HL-60 (cell line): Measurements from ENCODE around the gene DEFB127.

Experiments used
- DNase-seq, 2 experiments: peaks; one replicate each; pipeline ENCODE4 v3.0.0-alpha.2; 2010 to 2020; ENCODE audit warnings: low read depth in 1 of 2, low spot score in 1 of 2
- H3K27ac ChIP-seq: fragments of 250-450 bp; sonication (Bioruptor Pico); replicated peaks from 2 replicates; pipeline ENCODE4 v1.5.1; 2020; ENCODE audit warnings: mild to moderate bottlenecking, moderate library complexity
- H3K27me3 ChIP-seq: fragments of 250-450 bp; sonication (Bioruptor Pico); 2 replicates; pipeline ENCODE4 v1.5.1; 2021; ENCODE audit warnings: mild to moderate bottlenecking, moderate library complexity; ENCODE audit not compliant: insufficient read depth, poor library complexity, severe bottlenecking
- H3K4me3 ChIP-seq: replicated peaks from 2 replicates; pipeline ENCODE4 v1.5.1; 2011; ENCODE audit warnings: mild to moderate bottlenecking, control low read depth, low read length; ENCODE audit not compliant: insufficient read depth
- GABPA ChIP-seq: IDR thresholded peaks from 2 replicates; pipeline ENCODE4 v1.6.1; 2012; ENCODE audit warnings: low read depth
- POLR2AphosphoS5 ChIP-seq: IDR thresholded peaks from 2 replicates; pipeline ENCODE4 v1.6.1; 2012; ENCODE audit warnings: low read depth
- SPI1 ChIP-seq: IDR thresholded peaks from 2 replicates; pipeline ENCODE4 v1.6.1; 2012; ENCODE audit warnings: low read depth, mild to moderate bottlenecking, borderline replicate concordance
- TF ChIP-seq, protein P1 (sequence below): IDR thresholded peaks from 2 replicates; pipeline ENCODE4 v1.6.1; 2012; ENCODE audit warnings: low read depth; ENCODE audit not compliant: insufficient replicate concordance
- TF ChIP-seq, protein P2 (sequence below): IDR thresholded peaks from one replicate; pipeline ENCODE4 v1.5.1; 2011; ENCODE audit warnings: low read length, control low read depth, inconsistent platforms; ENCODE audit not compliant: insufficient read depth

The DEFB127 gene

DNA sequence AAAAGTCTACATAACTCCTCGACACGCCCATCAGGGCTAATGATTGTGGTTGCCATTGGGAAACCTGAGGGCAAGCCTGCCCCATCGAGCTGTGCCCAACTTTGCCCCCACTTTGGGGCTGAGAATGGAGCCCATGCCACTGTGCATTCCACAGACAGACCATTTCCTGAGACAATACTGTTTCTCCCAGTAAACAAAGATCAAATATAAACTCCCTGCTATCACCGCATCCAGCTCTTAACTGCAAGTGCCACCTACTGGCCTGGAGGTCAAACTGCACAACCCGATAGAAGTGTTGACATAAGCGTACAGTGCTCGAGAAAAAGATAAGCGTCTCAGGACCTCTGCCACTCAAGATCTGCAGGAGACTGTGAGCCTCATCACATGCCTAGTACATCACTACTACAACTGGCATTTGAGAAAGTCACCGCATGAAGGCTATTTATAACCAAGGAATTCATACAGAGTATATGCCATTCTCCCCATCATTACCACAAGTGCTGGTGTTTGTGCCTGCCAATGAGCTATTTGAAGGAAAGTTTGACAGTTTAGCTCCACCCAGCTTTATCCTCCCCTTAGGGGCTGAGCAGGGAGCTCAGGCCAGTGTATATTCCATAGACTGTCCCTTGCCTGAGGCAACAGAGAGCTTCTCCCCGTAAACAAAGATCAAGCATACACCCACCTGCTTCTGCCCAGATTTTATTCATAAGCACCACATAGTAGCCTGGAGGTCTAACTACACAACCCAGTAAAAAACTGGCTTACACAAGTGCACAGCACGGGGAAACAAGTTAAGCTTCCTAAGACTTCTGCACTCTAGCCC is 19.4 kb upstream of the DEFB127 start:
- TF ChIP-seq GABPA (no peak), SPI1 (no peak), POLR2AphosphoS5 (no peak)
- TF ChIP-seq, protein P1, sequence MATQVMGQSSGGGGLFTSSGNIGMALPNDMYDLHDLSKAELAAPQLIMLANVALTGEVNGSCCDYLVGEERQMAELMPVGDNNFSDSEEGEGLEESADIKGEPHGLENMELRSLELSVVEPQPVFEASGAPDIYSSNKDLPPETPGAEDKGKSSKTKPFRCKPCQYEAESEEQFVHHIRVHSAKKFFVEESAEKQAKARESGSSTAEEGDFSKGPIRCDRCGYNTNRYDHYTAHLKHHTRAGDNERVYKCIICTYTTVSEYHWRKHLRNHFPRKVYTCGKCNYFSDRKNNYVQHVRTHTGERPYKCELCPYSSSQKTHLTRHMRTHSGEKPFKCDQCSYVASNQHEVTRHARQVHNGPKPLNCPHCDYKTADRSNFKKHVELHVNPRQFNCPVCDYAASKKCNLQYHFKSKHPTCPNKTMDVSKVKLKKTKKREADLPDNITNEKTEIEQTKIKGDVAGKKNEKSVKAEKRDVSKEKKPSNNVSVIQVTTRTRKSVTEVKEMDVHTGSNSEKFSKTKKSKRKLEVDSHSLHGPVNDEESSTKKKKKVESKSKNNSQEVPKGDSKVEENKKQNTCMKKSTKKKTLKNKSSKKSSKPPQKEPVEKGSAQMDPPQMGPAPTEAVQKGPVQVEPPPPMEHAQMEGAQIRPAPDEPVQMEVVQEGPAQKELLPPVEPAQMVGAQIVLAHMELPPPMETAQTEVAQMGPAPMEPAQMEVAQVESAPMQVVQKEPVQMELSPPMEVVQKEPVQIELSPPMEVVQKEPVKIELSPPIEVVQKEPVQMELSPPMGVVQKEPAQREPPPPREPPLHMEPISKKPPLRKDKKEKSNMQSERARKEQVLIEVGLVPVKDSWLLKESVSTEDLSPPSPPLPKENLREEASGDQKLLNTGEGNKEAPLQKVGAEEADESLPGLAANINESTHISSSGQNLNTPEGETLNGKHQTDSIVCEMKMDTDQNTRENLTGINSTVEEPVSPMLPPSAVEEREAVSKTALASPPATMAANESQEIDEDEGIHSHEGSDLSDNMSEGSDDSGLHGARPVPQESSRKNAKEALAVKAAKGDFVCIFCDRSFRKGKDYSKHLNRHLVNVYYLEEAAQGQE, result no peak
- TF ChIP-seq, protein P2, sequence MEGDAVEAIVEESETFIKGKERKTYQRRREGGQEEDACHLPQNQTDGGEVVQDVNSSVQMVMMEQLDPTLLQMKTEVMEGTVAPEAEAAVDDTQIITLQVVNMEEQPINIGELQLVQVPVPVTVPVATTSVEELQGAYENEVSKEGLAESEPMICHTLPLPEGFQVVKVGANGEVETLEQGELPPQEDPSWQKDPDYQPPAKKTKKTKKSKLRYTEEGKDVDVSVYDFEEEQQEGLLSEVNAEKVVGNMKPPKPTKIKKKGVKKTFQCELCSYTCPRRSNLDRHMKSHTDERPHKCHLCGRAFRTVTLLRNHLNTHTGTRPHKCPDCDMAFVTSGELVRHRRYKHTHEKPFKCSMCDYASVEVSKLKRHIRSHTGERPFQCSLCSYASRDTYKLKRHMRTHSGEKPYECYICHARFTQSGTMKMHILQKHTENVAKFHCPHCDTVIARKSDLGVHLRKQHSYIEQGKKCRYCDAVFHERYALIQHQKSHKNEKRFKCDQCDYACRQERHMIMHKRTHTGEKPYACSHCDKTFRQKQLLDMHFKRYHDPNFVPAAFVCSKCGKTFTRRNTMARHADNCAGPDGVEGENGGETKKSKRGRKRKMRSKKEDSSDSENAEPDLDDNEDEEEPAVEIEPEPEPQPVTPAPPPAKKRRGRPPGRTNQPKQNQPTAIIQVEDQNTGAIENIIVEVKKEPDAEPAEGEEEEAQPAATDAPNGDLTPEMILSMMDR, result no peak
- Histone ChIP-seq H3K27me3 (peaks cover 5% of the 10 kb centered on the region), H3K27ac (no peak overlapping the region), H3K4me3 (no peak overlapping the region)
- peak in 1 of 2 experiments; percentile 2 for DNase-seq

DNA sequence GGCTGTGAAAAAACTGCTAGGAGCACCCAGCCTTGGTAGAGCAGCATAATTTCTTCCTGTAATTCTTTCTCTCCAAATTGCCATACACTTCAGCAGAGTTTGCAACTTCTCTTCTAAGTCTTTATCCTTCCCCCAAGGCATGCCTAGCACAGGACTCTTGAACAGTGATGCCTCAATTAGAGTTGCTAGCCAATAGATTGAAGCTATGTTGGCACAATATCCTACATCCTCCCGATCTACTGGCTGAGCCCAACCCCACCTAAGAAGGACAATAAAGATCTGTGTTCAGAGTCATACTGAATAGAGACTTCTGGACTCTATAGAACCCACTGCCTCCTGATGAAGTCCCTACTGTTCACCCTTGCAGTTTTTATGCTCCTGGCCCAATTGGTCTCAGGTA is 15.0 kb upstream of the DEFB127 start, which contains the start of gene DEFB126:
DEFB126 (plus strand) TSS at position 301 of the 400 bp plus-strand sequence; CDS start at position 340, 39 bp downstream.
- TF ChIP-seq, protein P1, result no peak
- TF ChIP-seq, protein P2, result no peak
- no peak for TF ChIP-seq GABPA
- no peak within 1 kb of the TSS for H3K4me3 ChIP-seq
- H3K27me3 ChIP-seq, result peaks cover 17% of the 10 kb centered on the region
- no peak for DNase-seq
- no peak within 1 kb of the TSS for H3K27ac ChIP-seq

DNA sequence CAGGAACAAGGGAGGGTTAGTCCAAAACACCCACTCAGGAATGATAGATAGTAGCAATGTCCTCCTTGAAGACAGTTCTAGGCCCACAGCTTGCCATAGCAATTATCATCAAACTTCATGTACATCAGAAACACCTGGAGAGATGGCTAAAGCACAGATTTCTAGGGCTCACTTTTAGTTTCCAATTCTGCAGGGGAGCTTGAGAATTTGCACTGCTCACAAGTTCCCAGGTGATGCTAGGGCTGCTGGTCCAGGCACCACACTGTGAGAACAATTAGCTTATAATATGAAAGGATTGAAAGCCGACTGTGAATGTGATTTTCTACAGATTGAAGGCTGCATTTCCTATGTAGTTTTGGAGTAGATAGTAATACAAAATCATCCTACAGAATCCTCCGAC is 11.4 kb upstream of the DEFB127 start:
- Histone ChIP-seq H3K27ac (no peak overlapping the region), H3K27me3 (peaks cover 19% of the 10 kb centered on the region), H3K4me3 (no peak overlapping the region)
- TF ChIP-seq, protein P1, result no peak
- no peak for DNase-seq
